ENCODE data around the gene PDCD1LG2. TPM values are rescaled to one million over a fixed set of nuclear protein-coding genes. Genes with fewer than 3 reads are reported as not detected.
"Not testable (repeated sequence)": the region's sequence is repeated elsewhere in the genome, so short reads cannot be mapped to it uniquely, and the experiment has no call there.

PDCD1LG2 gene
- polyA plus RNA-seq (2013, experiment 1 of 2; ENCODE audit: insufficient read length): 16.4 TPM
- polyA plus RNA-seq (2013, experiment 2 of 2; ENCODE audit: insufficient read length): 16.3 TPM

- peak; percentile 83 for DNase-seq
Observed at GRCh38 chr9:5510360-5510931, at the start of gene PDCD1LG2. Gene PDCD1LG2, plus strand, starts transcription at chr9:5510531. Its CDS starts 12,016 bp downstream, at chr9:5522547.

- not testable (repeated sequence) for DNase-seq
Observed at GRCh38 chr9:5464831-5465330, 45.5 kb upstream of the PDCD1LG2 start.

GRCh38 chr9:5466005-5466404 lies 44.3 kb upstream of the PDCD1LG2 start:
- DNase-seq: no peak

- no peak for DNase-seq
Observed at GRCh38 chr9:5466766-5467165, 43.6 kb upstream of the PDCD1LG2 start.

- no peak for DNase-seq
Observed at GRCh38 chr9:5468850-5469249, 41.5 kb upstream of the PDCD1LG2 start.

- no peak for DNase-seq
Observed at GRCh38 chr9:5470122-5470521, 40.2 kb upstream of the PDCD1LG2 start.

- DNase-seq: no peak
Observed at GRCh38 chr9:5470816-5471215, 39.5 kb upstream of the PDCD1LG2 start.

GRCh38 chr9:5475611-5476010 lies 34.7 kb upstream of the PDCD1LG2 start:
- DNase-seq: not testable (repeated sequence)

GRCh38 chr9:5478206-5478605 lies 32.1 kb upstream of the PDCD1LG2 start:
- DNase-seq: no peak

GRCh38 chr9:5479994-5480694 lies 30.2 kb upstream of the PDCD1LG2 start:
- DNase-seq: no peak

- no peak for DNase-seq
Observed at GRCh38 chr9:5480919-5481318, 29.4 kb upstream of the PDCD1LG2 start.

GRCh38 chr9:5481322-5482040 lies 28.9 kb upstream of the PDCD1LG2 start:
- DNase-seq: peak; percentile 10

GRCh38 chr9:5482194-5482593 lies 28.1 kb upstream of the PDCD1LG2 start:
- no peak for DNase-seq

GRCh38 chr9:5483306-5483705 lies 27.0 kb upstream of the PDCD1LG2 start:
- no peak for DNase-seq

- DNase-seq: no peak
Observed at GRCh38 chr9:5485378-5486085, 24.8 kb upstream of the PDCD1LG2 start.

- DNase-seq: no peak
Observed at GRCh38 chr9:5486988-5487387, 23.3 kb upstream of the PDCD1LG2 start.

GRCh38 chr9:5488221-5489008 lies 21.9 kb upstream of the PDCD1LG2 start:
- DNase-seq: no peak

- DNase-seq: no peak
Observed at GRCh38 chr9:5489630-5490490, 20.5 kb upstream of the PDCD1LG2 start.

- DNase-seq: no peak
Observed at GRCh38 chr9:5492965-5493678, 17.2 kb upstream of the PDCD1LG2 start.
